Stimulated activated CD4-positive, alpha-beta T cell treated with anti-CD3 and anti-CD28 coated beads, TNF-alpha, amount 100 ng/mL, for 4 hours (primary cell): ENCODE measurements around the gene PPARA.

Source experiments
- DNase-seq, 3 experiments: peaks; one replicate each; pipeline ENCODE4 v3.0.0-alpha.2; 2020; ENCODE audit warnings: low read depth in 3 of 3

Gene PPARA

DNA sequence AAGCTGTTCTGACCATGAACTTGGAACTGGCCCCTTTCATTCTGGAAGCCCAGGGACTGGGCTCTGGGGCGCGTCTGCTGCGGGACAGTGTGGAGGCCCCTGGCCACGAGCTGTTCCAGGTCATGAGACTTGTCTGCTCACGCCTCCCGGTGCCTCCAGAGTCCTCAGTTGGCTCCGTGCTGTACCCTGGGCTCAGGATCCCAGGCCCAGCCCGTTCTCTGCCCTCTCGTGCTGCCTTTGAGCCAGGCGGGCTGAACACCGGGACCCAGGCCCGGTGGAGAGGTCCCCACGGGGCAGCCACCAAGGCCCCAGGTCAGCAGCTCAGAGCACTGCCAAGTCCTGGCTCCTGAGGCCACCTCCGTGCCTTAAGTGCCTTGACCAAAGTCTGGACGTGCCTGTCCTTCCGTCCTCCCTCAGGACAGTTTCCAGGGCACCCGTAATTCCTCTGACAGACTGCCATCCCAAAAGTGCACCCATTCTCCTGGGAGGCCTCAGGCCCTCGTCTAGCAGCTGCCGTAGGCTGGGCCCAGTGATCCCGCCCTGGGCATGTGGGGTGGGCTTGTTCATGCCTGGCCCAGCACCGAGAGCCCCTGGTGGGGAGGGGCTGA, 36.3 kb upstream of the PPARA start:
- no peak for DNase-seq

DNA sequence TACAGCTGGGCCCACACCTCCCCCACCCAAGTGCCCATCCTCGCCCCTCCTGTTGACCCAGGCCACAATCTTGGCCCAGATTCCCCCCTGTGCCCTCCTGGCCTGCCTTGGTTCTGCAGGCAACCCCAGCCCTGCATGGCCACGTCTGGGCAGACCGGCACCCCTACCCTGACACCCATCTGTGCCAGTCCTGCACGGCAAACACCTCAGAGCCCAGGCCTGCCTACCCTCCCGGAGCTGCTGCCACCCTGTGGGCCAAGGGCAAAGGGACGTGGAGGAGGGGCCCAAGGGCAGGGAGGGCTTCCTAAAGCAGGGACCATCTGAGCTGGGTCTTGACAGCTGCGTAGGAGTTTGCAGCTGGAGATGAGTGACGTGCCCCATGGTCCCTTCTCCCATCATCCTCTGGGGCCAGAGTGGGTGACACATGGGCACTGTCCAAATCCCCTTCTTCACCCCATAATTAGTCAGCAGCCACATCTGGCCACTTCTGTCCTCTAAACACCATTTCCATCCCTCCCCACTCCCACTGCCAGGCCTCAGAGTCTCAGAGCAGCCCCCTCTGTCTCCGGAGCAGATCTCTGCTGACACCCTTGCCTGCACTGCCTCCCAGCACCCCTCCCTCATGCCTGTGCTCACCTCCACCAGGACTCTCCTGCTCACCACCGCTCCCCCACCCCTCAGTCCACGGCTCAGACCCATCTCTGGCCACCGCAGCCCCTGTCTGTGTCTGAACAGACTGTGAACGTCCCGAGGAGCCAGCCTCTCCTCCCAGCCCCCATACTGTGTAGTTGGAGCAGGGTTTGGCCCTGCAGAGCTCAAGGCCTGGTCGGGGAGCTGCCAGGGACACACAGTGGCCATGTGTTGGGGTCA, 35.6 kb upstream of the PPARA start:
- no peak for DNase-seq

DNA sequence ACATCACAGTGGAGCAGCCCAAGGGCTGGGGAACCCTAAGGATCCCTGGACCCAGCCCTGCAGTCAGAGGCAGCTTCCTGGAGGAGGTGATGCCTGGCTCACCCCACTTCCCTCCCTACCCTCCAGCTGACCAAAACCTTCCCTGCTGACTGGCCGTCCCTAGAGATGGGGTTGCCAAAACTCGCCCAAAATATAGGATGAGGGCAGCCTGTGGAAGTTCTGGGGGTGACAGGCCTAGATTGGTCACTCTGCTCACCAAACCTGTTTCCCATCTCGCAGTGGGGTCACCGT, 35.0 kb upstream of the PPARA start:
- DNase-seq: no peak

DNA sequence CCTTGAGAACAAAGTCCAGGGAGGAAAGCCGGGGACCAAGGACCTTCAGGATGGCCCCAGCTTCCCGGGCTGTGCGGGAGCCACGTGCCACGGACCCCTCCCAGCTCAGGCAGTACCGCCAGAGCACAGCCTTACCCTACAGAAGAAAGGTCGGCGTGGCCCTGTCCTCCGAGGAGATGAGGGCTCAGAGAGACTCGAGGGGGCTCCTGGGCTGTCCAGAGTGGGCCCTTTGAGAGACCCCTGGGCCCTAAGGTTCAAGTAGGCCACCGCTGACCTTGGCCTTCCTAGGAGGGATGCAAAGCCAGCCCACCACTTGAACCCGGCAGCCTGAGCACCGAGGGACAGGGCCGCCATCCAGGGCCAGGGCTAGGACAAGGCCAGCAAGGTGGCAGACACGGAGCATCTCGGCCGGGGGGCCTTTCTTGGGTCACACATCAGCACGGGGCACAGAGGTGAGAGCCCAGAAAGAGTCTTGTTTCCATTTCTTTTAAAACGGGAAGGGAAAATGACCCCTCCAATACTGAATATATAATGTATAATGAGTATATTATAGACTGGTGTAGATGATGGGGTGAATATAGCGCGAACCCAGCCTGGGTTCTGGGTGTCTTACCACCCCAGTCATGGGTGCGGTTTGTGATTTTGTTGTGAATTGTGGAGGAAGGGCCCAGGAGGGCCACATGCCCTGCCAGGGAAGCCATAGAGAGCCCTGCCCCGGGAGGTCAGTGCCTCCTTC, 34.4 kb upstream of the PPARA start:
- DNase-seq: no peak

DNA sequence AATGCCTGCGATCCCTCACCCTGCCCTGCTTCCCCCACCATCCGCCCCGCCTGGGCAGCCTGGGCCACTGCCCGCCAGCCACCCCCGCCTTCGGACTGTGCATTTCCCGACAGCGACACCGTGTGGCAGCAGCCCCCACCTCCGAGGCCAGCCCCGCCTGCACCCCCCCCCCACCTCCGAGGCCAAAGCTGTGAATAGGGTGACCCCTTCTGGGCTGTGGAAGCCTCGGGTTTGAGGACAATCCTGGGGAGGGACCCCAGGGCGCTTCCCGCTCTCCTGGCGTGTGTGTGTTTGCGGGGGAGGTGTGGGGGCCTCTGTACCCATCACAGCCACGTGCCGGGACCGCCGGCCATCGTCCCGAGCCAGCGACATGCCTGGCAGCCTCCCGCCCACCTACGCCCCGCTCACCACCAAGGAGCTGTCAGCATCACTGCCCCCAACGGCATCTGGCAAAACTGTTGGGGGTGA, 33.8 kb upstream of the PPARA start:
- peak; percentile 68 to 78 (median 69) for DNase-seq

DNA sequence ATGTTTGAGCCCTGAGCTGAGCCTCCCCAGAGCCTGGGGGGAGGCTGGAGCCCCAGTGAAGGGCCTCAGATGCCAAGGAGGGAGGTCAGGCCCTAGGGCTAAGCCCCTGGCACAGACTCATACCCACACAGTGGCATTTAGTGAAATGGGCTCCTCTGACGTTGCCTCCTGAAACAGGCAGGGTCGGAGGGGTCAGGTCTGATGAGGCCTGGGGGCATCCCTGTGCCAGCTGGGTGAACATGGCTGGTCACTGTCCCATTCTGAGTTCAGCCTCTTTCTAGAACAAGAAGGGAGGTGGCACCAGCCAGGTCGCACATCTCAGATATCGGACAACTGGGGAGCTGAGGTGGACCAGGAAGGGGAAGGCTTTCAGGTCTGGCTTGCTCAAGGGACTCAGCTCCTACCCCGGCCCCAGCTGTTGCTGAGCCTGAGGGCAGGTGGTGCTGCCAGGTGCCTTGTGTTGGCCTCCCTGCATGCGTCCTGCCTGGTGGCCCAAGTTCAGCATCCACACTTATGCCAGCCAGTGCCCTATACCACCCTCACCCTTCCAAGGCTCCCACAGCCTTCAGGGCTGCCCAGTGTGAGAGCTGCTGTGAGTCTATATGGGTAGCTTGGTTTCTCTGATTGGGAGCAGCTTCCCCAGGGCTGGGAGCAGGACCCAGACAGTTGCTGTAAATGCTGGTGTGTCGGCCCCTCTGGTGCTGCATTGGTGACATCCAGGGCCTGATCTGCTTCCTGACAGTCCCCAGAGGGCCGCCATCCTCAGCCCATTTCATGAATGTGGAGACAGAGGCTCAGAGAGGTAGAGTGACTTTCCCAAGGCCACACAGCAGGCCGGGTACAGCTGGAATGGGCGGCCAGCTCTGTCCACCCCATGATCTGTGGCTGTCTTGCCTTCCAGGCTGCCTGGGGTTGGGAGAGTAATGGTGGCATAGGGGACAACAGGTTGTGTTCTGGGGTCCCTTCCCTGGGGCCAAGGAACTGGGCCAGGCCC, 32.8 kb upstream of the PPARA start:
- no peak for DNase-seq

GRCh38 chr22:46119093-46119728, 31.1 kb upstream of the PPARA start:
- no peak for DNase-seq

DNA sequence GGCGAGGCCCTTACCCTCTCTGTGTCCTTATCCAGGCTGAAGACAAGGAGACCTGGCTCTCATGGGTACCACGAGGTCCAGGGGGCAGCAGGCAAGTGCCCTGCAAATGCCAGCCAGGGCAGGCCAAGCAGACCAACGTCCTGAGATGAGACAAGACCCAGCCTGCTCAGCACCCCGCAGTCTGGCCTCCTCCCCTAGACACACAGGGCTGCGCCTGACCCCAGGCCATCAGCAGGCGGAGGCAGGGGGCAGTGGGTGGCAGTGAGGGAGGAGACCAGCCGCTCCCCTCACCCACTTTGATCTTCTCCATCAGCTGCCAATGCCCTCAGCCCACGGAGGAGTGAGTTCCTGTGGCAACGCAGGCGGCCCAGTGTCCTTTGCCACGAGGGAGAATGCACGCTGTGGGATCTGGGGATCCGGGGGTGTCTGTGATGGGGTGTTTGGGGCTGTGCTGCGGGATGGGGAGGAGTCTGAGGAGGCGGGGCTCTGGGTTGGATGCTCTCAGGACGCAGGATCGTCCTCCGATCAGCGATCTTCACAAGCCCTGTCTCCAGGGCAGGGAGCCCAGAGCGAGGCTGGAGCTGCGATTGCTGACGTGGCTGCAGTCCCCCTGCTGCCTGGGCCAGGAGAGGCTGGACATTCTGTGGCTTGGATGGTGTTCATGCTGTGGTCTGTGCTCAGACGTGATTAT, 30.5 kb upstream of the PPARA start:
- DNase-seq: no peak

- no peak for DNase-seq
These were observed 29.9 kb upstream of the PPARA start for GRCh38 chr22:46120420-46120737.

DNA sequence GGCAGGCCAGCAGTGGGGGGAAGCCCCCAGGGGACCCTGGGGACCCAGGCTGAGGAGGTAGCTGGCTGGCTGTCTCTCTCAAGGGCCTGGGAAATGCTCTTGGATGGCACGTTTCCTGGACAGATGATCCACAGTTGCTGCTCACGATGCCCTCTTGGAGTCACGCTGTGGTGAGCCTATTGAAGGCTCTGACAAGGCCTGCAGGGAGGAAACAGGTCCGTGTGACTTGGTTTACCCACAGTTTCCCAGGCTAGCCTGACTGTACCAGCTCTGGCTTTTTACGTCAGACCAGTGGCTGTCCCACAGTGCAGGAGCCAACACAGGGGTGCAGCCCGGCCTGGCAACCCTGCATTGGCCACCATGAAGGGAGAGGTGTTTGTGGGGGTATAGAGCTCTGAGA, 29.2 kb upstream of the PPARA start:
- DNase-seq: no peak

DNA sequence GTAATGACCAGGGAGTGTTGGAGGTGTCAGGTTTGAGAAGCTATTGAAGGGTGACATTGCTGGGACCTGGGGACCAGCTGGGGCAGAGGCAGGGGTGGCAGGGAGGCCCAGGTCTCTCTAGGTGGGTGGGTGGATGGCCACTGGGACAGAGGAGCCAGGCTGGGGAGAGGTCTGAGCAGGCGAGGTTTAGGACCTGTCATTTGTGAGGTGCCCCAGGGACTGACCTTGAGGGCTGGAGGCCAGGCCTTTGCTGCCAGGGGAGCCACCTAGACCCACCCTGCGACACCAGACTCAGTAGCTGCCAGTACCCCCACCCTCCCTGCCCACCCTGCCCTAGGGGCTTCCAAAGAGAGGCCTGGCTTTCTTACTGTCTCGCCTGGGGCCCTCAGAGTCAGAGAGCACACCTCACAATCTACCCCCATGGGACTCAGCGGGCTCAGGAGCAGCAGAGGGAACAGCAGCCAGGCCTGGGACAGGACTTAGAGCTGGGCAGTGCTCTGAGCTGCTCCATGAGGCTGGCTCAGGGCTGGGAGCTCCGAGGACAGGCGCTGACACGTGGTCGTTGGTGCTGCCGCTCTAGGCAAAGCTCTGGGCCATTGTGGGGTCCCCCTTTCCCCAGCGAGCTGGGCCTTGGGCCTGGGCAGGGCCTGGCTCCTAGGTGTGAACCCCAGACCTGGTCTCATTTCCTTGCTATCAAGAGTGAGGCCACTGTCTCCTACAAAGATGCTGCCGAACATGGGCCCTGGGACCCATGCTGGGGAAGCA, 28.6 kb upstream of the PPARA start:
- DNase-seq: no peak

DNA sequence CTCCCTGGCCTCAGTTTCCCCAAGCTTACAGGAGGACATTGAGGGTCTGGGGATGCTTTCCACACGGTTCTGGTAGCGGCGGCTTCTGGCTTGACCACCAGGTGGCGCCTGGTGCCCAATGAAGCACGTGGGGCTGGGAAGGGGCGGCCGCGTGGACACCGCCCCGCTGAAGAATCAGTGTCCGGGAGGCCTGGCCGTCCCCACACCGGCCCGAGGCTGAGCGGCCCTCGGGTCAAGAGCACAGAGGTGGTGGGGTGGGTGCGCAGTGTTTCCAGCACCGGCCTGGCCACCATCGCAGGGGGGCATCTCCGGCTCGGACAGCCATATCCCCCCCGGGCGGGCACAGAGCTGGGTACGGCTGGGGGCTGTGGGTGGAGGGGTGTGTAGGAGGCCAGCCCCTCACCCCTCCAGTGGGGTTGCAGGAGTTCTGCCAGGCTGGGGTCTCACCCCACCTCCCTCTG, 27.8 kb upstream of the PPARA start:
- DNase-seq: peak; percentile 53 to 65 (median 64)

- peak in 1 of 3 experiments; percentile 4 for DNase-seq
These were observed 27.2 kb upstream of the PPARA start for GRCh38 chr22:46122980-46123693.

- DNase-seq: no peak
These were observed 26.5 kb upstream of the PPARA start for GRCh38 chr22:46123694-46124382.

DNA sequence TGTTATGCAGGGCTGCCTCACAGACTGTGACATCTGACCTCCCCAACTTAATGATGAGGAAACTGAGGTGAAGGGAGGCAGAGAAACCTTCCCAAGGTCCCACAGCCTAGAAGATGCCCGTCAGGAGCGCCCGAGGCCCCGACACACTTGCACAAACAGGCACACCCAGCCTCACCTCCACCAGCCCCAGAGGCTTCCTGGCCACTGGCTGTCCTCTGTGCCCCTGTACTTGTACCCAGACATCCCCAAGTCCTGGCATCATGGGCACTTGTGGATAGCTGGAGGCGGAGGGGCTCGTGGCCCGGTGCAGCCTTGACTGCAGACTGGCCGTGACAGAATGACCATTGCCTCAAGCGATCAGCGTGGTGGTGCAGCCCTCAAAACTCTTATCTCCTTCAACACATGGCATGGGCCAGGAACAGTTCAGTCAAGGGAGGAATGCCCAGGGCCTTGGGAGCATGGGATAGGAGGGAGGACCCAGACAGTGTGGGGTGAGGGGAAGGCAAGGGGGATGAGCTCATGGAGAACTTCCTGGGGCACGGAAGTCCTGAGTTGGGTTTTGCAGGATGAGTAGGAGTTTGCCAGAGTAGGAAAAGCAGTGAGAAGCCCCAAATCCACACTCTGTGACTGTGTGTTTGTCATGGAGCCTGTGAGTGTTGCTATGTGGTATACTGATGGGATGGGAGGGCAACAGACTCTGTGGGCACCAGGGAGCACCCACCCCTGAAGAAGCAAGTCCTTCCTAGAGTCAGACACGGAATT, 25.8 kb upstream of the PPARA start:
- no peak for DNase-seq

DNA sequence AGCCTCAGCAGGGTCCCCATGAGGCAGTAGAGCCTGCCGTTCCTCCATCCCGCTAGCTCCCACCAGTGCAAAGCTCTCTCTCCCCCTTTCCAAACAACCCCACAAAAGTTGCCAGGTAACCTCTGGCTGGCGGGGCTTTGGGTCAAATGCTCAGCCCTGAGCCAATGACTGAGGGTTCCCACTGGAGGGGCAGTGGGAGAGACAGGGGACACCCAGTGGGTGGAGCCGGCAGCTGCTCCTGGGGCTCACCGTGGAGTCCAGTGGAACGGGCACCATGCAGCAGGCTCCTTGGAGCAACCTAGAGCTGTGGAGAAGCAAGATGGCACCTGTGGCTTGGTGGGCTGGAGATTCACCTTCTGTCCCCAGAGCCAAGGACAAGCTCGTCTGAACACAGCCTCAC, 25.0 kb upstream of the PPARA start:
- DNase-seq: no peak

DNA sequence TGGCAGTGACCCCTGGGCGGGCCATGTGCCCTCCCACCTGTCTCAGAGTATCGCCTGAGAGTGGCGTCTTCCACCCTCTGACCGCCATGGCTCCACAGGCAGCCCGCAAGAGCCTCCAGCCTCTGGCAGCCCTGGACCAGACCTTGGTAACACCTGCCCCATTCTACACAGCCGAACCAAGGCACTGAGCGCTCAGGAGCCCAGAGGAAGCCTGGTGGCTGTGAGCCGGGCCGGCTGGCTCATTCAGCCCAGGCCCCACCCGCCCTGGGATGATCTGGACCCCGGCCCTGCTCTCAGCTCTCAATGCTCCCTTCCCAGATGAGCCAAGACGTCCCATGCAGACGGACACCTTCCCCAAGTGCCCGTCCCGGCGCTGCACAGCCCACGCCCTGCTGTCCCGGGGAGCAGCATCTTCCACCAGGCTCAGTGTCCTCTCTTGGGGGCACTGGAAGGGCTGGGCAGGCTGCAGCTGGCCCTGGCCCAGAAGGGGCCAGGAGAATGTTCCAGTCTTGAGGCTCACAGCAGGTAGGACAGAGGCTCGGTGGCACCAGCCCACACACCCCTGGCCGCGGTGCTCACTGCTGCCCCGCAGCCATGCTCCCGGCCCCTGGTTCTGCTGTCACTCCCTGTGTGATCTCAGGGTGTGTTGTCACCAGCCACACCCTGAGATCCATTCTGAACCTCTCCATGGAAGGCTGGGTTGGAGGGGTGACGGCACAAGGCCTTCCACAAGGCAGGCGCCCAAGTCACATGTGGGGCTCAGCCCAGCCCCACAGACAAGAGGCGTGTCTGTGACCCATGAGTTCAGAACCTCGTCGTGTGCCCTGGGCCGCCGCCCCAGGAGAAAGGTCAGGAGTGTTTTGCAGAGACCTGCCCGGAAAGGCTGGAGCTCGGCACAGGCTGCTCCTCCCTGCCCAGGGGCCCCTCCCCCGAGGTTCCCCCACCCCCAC, 24.2 kb upstream of the PPARA start:
- DNase-seq: no peak
